ENCODE data around the gene GIPC3.

DNA sequence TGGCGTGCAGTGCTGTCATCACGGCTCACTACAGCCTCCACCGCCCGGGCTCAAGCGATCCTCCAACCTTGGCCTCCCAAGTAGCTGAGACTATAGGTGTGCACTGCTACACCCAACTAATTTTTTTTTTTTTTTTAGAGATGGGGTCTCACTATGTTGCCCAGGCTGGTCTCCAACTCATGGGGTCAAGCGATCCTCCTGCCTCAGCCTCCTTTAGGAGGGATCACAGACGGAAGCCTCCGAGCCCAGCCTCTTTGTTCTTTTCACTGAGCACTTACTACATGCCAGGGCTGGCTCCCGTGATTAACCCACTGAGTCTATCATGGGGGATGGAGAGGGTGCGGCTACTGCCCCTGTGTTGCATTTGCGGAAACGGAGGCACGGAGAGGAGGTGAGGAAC lies 54.2 kb downstream of the GIPC3 start:
- TF ChIP-seq, protein P1, sequence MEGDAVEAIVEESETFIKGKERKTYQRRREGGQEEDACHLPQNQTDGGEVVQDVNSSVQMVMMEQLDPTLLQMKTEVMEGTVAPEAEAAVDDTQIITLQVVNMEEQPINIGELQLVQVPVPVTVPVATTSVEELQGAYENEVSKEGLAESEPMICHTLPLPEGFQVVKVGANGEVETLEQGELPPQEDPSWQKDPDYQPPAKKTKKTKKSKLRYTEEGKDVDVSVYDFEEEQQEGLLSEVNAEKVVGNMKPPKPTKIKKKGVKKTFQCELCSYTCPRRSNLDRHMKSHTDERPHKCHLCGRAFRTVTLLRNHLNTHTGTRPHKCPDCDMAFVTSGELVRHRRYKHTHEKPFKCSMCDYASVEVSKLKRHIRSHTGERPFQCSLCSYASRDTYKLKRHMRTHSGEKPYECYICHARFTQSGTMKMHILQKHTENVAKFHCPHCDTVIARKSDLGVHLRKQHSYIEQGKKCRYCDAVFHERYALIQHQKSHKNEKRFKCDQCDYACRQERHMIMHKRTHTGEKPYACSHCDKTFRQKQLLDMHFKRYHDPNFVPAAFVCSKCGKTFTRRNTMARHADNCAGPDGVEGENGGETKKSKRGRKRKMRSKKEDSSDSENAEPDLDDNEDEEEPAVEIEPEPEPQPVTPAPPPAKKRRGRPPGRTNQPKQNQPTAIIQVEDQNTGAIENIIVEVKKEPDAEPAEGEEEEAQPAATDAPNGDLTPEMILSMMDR (IDR thresholded peaks at IDR 0.05) = no peak
- no peak for TF ChIP-seq POLR2A (IDR thresholded peaks at IDR 0.05)

Data from body of pancreas (tissue), 4 donors.